ENCODE results near the gene IRAK2. TPM values are rescaled to one million over a fixed set of nuclear protein-coding genes. Genes with fewer than 3 reads are reported as not detected.

Gene IRAK2
- total and polyA plus RNA-seq, 2 donors (not counting 3 experiments of a cell fraction or from before 2014, with no cell fraction given), result 7.9 to 10.0 TPM

GRCh38 chr3:10206166-10206511, 41.4 kb downstream of the IRAK2 start:
- H2AFZ ChIP-seq (ENCODE audit: low read depth, low read length), result no peak overlapping the region
- no peaks in the 10 kb centered on the region for H3K27me3 ChIP-seq (ENCODE audit: control insufficient read depth in 2 of 2, insufficient read depth in 2 of 2, low read length in 2 of 2)
- DNase-seq (ENCODE audit: low read depth, low spot score) (no peak), FAIRE-seq (no peak)
- no TSS peak for BruUV-seq (replicated peaks)
- peaks cover 2% of the 10 kb centered on the region in 2 experiments for H3K36me3 ChIP-seq (ENCODE audit: control insufficient read depth in 2 of 2, extremely low read depth in 1 of 2, insufficient read depth in 2 of 2, low read length in 2 of 2)
- H3K9me1 ChIP-seq (replicated peaks; ENCODE audit: control insufficient read depth, extremely low read depth, insufficient read depth, low read length), result no peaks in the 10 kb centered on the region
- intact Hi-C loops (cut with micrococcal nuclease) (loop anchor here (5.0 kb wide), 1 partner anchor 34 kb away; no protein-coding TSS in a partner anchor), dilution Hi-C loops (cut with MboI; ENCODE audit: extremely low pct_ligation_motif_present, low sequenced_read_pairs) (no loop called here)
- no peak overlapping the region for H3K4me3 ChIP-seq (replicated peaks in 1 of 3; ENCODE audit: insufficient read depth in 1 of 3, low read depth in 1 of 3, low read length in 3 of 3)
- POLR2A ChIA-PET, result no interaction called here
- no peak for TF ChIP-seq EZH2 (IDR thresholded peaks at IDR 0.05; ENCODE audit: borderline replicate concordance, low read depth, low read length, severe bottlenecking)
- TF ChIP-seq POLR2A (IDR thresholded peaks at IDR 0.05; ENCODE audit: low read depth, low read length), result no peak
- TF ChIP-seq POLR2AphosphoS5 (IDR thresholded peaks at IDR 0.05; ENCODE audit: insufficient read depth, low read depth, low read length), result no peak
- no peak for TF ChIP-seq FOS (IDR thresholded peaks at IDR 0.05; ENCODE audit: borderline replicate concordance, insufficient read depth, low read length)
- no peak for TF ChIP-seq GATA2 (IDR thresholded peaks at IDR 0.05; ENCODE audit: insufficient read depth, insufficient read length, low read depth, low read length)
- no peak for TF ChIP-seq MYC (IDR thresholded peaks at IDR 0.05; ENCODE audit: low read depth, low read length)
- no peak for TF ChIP-seq MAX (IDR thresholded peaks at IDR 0.05; ENCODE audit: insufficient read depth, insufficient read length)
- no peak for TF ChIP-seq JUN (IDR thresholded peaks at IDR 0.05; ENCODE audit: borderline replicate concordance, insufficient read depth, insufficient read length, low read depth)
- no peak for TF ChIP-seq CTCF (IDR thresholded peaks at IDR 0.05; ENCODE audit: extremely low read depth in 1 of 2, insufficient read depth in 1 of 2, low read depth in 1 of 2, low read length in 2 of 2)
- peak overlapping the region; percentile 71 for H3K4me2 ChIP-seq (ENCODE audit: insufficient read depth, low read length)
- peaks cover 44% of the 10 kb centered on the region for H3K4me1 ChIP-seq (ENCODE audit: control insufficient read depth, extremely low read depth, insufficient read depth, low read length)
- no peaks in the 10 kb centered on the region for H4K20me1 ChIP-seq (replicated peaks; ENCODE audit: control insufficient read depth, extremely low read depth, insufficient read depth, low read length)
- CTCF ChIA-PET, result interaction anchor here (1.0 to 3.1 kb wide), 8 partner anchors 11 to 70 kb away, joined by 3 to 67 read pairs (median 4); partner anchors contain the start of gene IRAK2
- H3K9me3 ChIP-seq (replicated peaks; ENCODE audit: control insufficient read depth, insufficient read depth, low read length), result no peaks in the 10 kb centered on the region
- H3K79me2 ChIP-seq (ENCODE audit: control insufficient read depth, insufficient read depth, low read length), result no peaks in the 10 kb centered on the region
- H3K9ac ChIP-seq (replicated peaks; ENCODE audit: extremely low read depth, insufficient read depth, low read length), result no peak overlapping the region
- peak overlapping the region; percentile 94 for H3K27ac ChIP-seq (ENCODE audit: insufficient read depth, low read depth, low read length)
